WTC11 (cell line): ENCODE data around the gene UBN1. TPM values are rescaled to one million over a fixed set of nuclear protein-coding genes. Genes with fewer than 3 reads are reported as not detected.

Experiments
- ATAC-seq: fragments of 200-7000 bp; cut with Tn5 transposase; 2 replicates; pipeline ENCODE4 v1.10.0; 2021; ENCODE audit warnings: mild to moderate bottlenecking, moderate library complexity
- CTCF ChIA-PET: fragments of 300-600 bp; sonication (Branson Sonifier 250); formaldehyde crosslinking; loops from one replicate; lab custom pipeline; 2021; ENCODE audit warnings: antibody characterized with exemption; lab: Charles Lee
- POLR2A ChIA-PET: fragments of 350-600 bp; sonication (Branson Sonifier 250); formaldehyde crosslinking; loops from one replicate; lab custom pipeline; 2021; ENCODE audit warnings: antibody characterized with exemption; lab: Charles Lee
- DNase-seq: peaks from one replicate; pipeline ENCODE4 v3.0.0; 2021; ENCODE audit warnings: low spot score
- H3K27ac Mint-ChIP-seq: 2 replicates; pipeline ENCODE4 v1.8.0; 2021; ENCODE audit warnings: mixed read lengths
- H3K27me3 Mint-ChIP-seq: 2 replicates; pipeline ENCODE4 v1.8.0; 2021; ENCODE audit warnings: low read depth, mild to moderate bottlenecking, moderate library complexity, mixed read lengths
- H3K36me3 Mint-ChIP-seq: 2 replicates; pipeline ENCODE4 v1.8.0; 2021; ENCODE audit warnings: mixed read lengths
- H3K4me1 Mint-ChIP-seq: 2 replicates; pipeline ENCODE4 v1.8.0; 2022; ENCODE audit warnings: mixed read lengths
- H3K4me3 Mint-ChIP-seq: 2 replicates; pipeline ENCODE4 v1.8.0; 2021; ENCODE audit warnings: mild to moderate bottlenecking, moderate library complexity, mixed read lengths
- H3K9me3 Mint-ChIP-seq: 2 replicates; pipeline ENCODE4 v1.8.0; 2021; ENCODE audit warnings: mixed read lengths
- ATF1 ChIP-seq: sonication (generic); formaldehyde crosslinking; IDR thresholded peaks from 2 replicates; pipeline ENCODE4 v1.8.1; 2023; ENCODE audit warnings: mild to moderate bottlenecking, moderate library complexity, missing genetic modification reagents
- ATF2 ChIP-seq: sonication (generic); formaldehyde crosslinking; IDR thresholded peaks from 2 replicates; pipeline ENCODE4 v1.8.1; 2022; ENCODE audit warnings: low read depth, missing genetic modification reagents, borderline replicate concordance
- CTCF ChIP-seq: fragments of 200-600 bp; IDR thresholded peaks from 2 replicates; pipeline ENCODE4 v1.8.0; 2022; ENCODE audit warnings: antibody characterized with exemption
- E2F4 ChIP-seq: sonication (generic); formaldehyde crosslinking; IDR thresholded peaks from 2 replicates; pipeline ENCODE4 v1.8.1; 2022; ENCODE audit warnings: low read depth, mild to moderate bottlenecking, moderate library complexity, missing genetic modification reagents, borderline replicate concordance
- ETV6 ChIP-seq: sonication (generic); formaldehyde crosslinking; IDR thresholded peaks from 2 replicates; pipeline ENCODE4 v1.8.1; 2022; ENCODE audit warnings: mild to moderate bottlenecking, missing genetic modification reagents
- FOXP4 ChIP-seq: sonication (generic); formaldehyde crosslinking; IDR thresholded peaks from 2 replicates; pipeline ENCODE4 v1.8.0; 2022; ENCODE audit warnings: mild to moderate bottlenecking, missing genetic modification reagents
- GTF2I ChIP-seq: fragments of 250-450 bp; sonication (Bioruptor Pico); conservative IDR thresholded peaks from 2 replicates; pipeline ENCODE4 v1.4.0; 2021; ENCODE audit warnings: mild to moderate bottlenecking
- HMGA2 ChIP-seq: fragments of 250-450 bp; sonication (Bioruptor Pico); IDR thresholded peaks from 2 replicates; pipeline ENCODE4 v1.4.0; 2021; ENCODE audit warnings: mild to moderate bottlenecking, moderate library complexity
- IRF1 ChIP-seq: sonication (generic); formaldehyde crosslinking; IDR thresholded peaks from 2 replicates; pipeline ENCODE4 v1.8.0; 2023; ENCODE audit warnings: missing genetic modification reagents
- JUN ChIP-seq: sonication (generic); formaldehyde crosslinking; IDR thresholded peaks from 2 replicates; pipeline ENCODE4 v1.8.0; 2023; ENCODE audit warnings: mild to moderate bottlenecking, missing genetic modification reagents
- KAT7 ChIP-seq: sonication (generic); formaldehyde crosslinking; IDR thresholded peaks from 2 replicates; pipeline ENCODE4 v1.8.1; 2023; ENCODE audit warnings: missing genetic modification reagents, mild to moderate bottlenecking, borderline replicate concordance
- NFE2L1 ChIP-seq: sonication (generic); formaldehyde crosslinking; IDR thresholded peaks from 2 replicates; pipeline ENCODE4 v1.8.1; 2023; ENCODE audit warnings: missing genetic modification reagents
- NR2C2 ChIP-seq: sonication (generic); formaldehyde crosslinking; IDR thresholded peaks from 2 replicates; pipeline ENCODE4 v1.8.0; 2022; ENCODE audit warnings: mild to moderate bottlenecking, missing genetic modification reagents
- PRDM15 ChIP-seq: sonication (generic); formaldehyde crosslinking; IDR thresholded peaks from 2 replicates; pipeline ENCODE4 v1.8.0; 2022; ENCODE audit warnings: missing genetic modification reagents
- SMAD3 ChIP-seq: sonication (generic); formaldehyde crosslinking; IDR thresholded peaks from 2 replicates; pipeline ENCODE4 v1.8.0; 2022; ENCODE audit warnings: missing genetic modification reagents, mild to moderate bottlenecking, borderline replicate concordance
- SOX15 ChIP-seq: fragments of 250-450 bp; sonication (Bioruptor Pico); IDR thresholded peaks from 2 replicates; pipeline ENCODE4 v1.9.0; 2021; ENCODE audit warnings: mild to moderate bottlenecking
- TCF7 ChIP-seq: sonication (generic); formaldehyde crosslinking; IDR thresholded peaks from 2 replicates; pipeline ENCODE4 v1.8.0; 2022; ENCODE audit warnings: mild to moderate bottlenecking, low read depth, missing genetic modification reagents, moderate library complexity
- USF1 ChIP-seq: sonication (generic); formaldehyde crosslinking; IDR thresholded peaks from 2 replicates; pipeline ENCODE4 v1.8.0; 2022; ENCODE audit warnings: mild to moderate bottlenecking, missing genetic modification reagents
- ZMAT4 ChIP-seq: fragments of 250-450 bp; sonication (Bioruptor Pico); IDR thresholded peaks from 2 replicates; pipeline ENCODE4 v1.9.0; 2021; ENCODE audit warnings: mild to moderate bottlenecking
- ZNF219 ChIP-seq: sonication (generic); formaldehyde crosslinking; IDR thresholded peaks from 2 replicates; pipeline ENCODE4 v1.8.0; 2023; ENCODE audit warnings: missing genetic modification reagents, mild to moderate bottlenecking, borderline replicate concordance
- ZNF416 ChIP-seq: fragments of 250-450 bp; sonication (Bioruptor Pico); IDR thresholded peaks from 2 replicates; pipeline ENCODE4 v1.9.0; 2021; ENCODE audit warnings: mild to moderate bottlenecking, inconsistent platforms
- total RNA-seq: library from RNA; stranded (reverse); gene quantifications from 3 replicates; pipeline ENCODE4 v1.2.3, GENCODE V29; 2021

Gene UBN1
- total RNA-seq, 1 experiment from 2014 or later = 38.5 TPM

- no peaks in the 10 kb centered on the region for H3K27me3 Mint-ChIP-seq
- ATAC-seq (no peak), DNase-seq (no peak)
- H3K4me3 Mint-ChIP-seq = no peak overlapping the region
- H3K36me3 Mint-ChIP-seq = peaks cover 40% of the 10 kb centered on the region
- ChIA-PET CTCF (no interaction called here), POLR2A (no interaction called here)
- H3K27ac Mint-ChIP-seq = no peak overlapping the region
- H3K9me3 Mint-ChIP-seq = no peaks in the 10 kb centered on the region
- TF ChIP-seq NFE2L1 (CRISPR knock-in tag) (no peak), ETV6 (no peak), HMGA2 (CRISPR knock-in tag) (no peak), NR2C2 (CRISPR knock-in tag) (no peak), GTF2I (CRISPR knock-in tag) (no peak), ATF1 (CRISPR knock-in tag) (no peak), PRDM15 (CRISPR knock-in tag) (no peak), ZMAT4 (no peak), E2F4 (CRISPR knock-in tag) (no peak), USF1 (CRISPR knock-in tag) (no peak), KAT7 (CRISPR knock-in tag) (no peak), ZNF219 (CRISPR knock-in tag) (no peak), TCF7 (CRISPR knock-in tag) (no peak), ZNF416 (CRISPR knock-in tag) (no peak), IRF1 (no peak)
- no peaks in the 10 kb centered on the region for H3K4me1 Mint-ChIP-seq
Measured at GRCh38 chr16:4864728-4865127, 17.4 kb downstream of the UBN1 start.

- Mint-ChIP-seq H3K27me3 (no peaks in the 10 kb centered on the region), H3K27ac (no peak overlapping the region; the same call in 1 of the 2 replicates), H3K36me3 (peaks cover 41% of the 10 kb centered on the region), H3K4me1 (no peaks in the 10 kb centered on the region), H3K4me3 (no peak overlapping the region), H3K9me3 (no peaks in the 10 kb centered on the region)
- DNase-seq (no peak), ATAC-seq (no peak)
- ChIA-PET POLR2A (no interaction called here), CTCF (no interaction called here)
- TF ChIP-seq ZNF219 (CRISPR knock-in tag) (no peak), IRF1 (no peak), CTCF (no peak), USF1 (CRISPR knock-in tag) (no peak), SOX15 (CRISPR knock-in tag) (no peak), SMAD3 (CRISPR knock-in tag) (no peak), JUN (CRISPR knock-in tag) (no peak), FOXP4 (CRISPR knock-in tag) (no peak), ATF2 (CRISPR knock-in tag) (no peak)
Measured at GRCh38 chr16:4865231-4865860, 18.1 kb downstream of the UBN1 start.
